ENCODE measurements around the gene IQSEC2.

DNA sequence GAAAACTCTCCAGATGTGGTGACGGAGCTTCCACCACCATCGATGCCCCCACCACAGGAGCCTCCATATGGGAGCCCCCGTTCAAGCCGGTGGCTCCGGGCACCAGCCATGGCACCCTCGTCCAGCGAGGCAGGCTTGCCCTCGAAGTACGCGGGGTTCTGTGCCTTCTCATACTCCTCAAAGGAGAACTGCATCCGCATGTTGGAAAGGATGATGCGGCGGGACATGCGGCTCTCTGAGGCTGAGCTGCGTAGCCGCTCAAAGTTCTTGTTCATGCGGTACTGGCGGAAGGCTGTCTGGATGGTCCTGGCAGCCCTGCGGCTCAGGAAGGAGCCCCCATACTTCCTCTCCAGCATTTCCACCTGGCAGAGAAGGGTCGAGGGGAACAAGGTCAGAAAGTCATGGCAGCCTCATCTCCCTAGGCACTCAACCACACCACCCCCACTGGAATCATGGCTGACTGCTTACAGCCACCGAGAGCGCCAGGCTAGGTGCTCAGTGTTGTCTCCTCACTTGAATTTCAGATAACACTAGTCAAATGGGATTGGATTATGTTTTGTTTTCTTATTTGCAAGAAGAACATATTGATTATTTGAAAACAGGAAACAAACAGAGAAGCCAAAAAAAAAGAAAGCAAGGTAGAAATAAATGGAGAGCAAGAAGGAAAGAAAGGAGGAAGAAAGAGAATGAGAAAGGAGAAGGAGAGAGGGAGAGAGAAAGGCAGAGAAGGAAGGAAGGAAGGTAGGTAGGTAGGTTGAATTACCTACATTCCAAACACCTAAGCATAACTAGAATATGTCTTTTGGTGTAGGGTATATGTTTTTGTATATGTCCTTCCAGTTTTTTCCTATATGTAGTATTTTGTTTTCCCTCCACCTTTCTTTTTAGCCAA is 26.6 kb downstream of the IQSEC2 start:
- no peak for TF ChIP-seq EZH2 (IDR thresholded peaks at IDR 0.05; ENCODE audit: borderline replicate concordance, insufficient read depth, low read depth, low read length, poor library complexity, severe bottlenecking)
- TF ChIP-seq, protein P1, sequence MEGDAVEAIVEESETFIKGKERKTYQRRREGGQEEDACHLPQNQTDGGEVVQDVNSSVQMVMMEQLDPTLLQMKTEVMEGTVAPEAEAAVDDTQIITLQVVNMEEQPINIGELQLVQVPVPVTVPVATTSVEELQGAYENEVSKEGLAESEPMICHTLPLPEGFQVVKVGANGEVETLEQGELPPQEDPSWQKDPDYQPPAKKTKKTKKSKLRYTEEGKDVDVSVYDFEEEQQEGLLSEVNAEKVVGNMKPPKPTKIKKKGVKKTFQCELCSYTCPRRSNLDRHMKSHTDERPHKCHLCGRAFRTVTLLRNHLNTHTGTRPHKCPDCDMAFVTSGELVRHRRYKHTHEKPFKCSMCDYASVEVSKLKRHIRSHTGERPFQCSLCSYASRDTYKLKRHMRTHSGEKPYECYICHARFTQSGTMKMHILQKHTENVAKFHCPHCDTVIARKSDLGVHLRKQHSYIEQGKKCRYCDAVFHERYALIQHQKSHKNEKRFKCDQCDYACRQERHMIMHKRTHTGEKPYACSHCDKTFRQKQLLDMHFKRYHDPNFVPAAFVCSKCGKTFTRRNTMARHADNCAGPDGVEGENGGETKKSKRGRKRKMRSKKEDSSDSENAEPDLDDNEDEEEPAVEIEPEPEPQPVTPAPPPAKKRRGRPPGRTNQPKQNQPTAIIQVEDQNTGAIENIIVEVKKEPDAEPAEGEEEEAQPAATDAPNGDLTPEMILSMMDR (IDR thresholded peaks at IDR 0.05), result no peak
